ENCODE measurements around the gene TEKT1. TPM values are rescaled to one million over a fixed set of nuclear protein-coding genes. Genes with fewer than 3 reads are reported as not detected.

The TEKT1 gene
- total and polyA plus RNA-seq, 4 donors = 0.15 TPM; not detected in 3

- 53% methylated on average over 1 of the region's 1 CpG for WGBS
- H3K9ac ChIP-seq (ENCODE audit: low read depth in 1 of 2, low read length in 2 of 2) = no peak overlapping the region
- no peaks in the 10 kb centered on the region for H3K9me3 ChIP-seq (ENCODE audit: control insufficient read depth in 4 of 4, low read length in 3 of 4)
- no peaks in the 10 kb centered on the region for H3K4me1 ChIP-seq (ENCODE audit: control insufficient read depth in 4 of 4, insufficient read depth in 4 of 4, low read length in 3 of 4)
- H3K4me3 ChIP-seq (ENCODE audit: low read depth in 1 of 3, low read length in 3 of 3) = no peak overlapping the region
- no peak for DNase-seq (ENCODE audit: low spot score)
- H3K27me3 ChIP-seq (ENCODE audit: control insufficient read depth in 4 of 4, insufficient read depth in 4 of 4, low read length in 3 of 4) = no peaks in the 10 kb centered on the region
- no peak for TF ChIP-seq ATF3 (IDR thresholded peaks at IDR 0.05)
- no peak for TF ChIP-seq HNF4A (conservative IDR thresholded peaks at IDR 0.05)
- H3K27ac ChIP-seq (ENCODE audit: low read depth in 1 of 2, low read length in 2 of 2) = no peak overlapping the region
- H3K36me3 ChIP-seq (ENCODE audit: control insufficient read depth in 4 of 4, insufficient read depth in 3 of 4, low read depth in 1 of 4, low read length in 3 of 4) = no peaks in the 10 kb centered on the region
These were observed 39.3 kb upstream of the TEKT1 start for GRCh38 chr17:6870841-6871240.

GRCh38 chr17:6868582-6868981 is 37.1 kb upstream of the TEKT1 start:
- Histone ChIP-seq H3K4me3 (ENCODE audit: low read depth in 1 of 3, low read length in 3 of 3) (no peak overlapping the region), H3K4me1 (ENCODE audit: control insufficient read depth in 4 of 4, insufficient read depth in 4 of 4, low read length in 3 of 4) (no peaks in the 10 kb centered on the region), H3K36me3 (ENCODE audit: control insufficient read depth in 4 of 4, insufficient read depth in 3 of 4, low read depth in 1 of 4, low read length in 3 of 4) (no peaks in the 10 kb centered on the region), H3K9me3 (ENCODE audit: control insufficient read depth in 4 of 4, low read length in 3 of 4) (no peaks in the 10 kb centered on the region), H3K27me3 (ENCODE audit: control insufficient read depth in 4 of 4, insufficient read depth in 4 of 4, low read length in 3 of 4) (no peaks in the 10 kb centered on the region), H3K9ac (ENCODE audit: low read depth in 1 of 2, low read length in 2 of 2) (no peak overlapping the region), H3K27ac (ENCODE audit: low read depth in 1 of 2, low read length in 2 of 2) (no peak overlapping the region)
- 77% methylated on average over 2 of the region's 2 CpGs for WGBS
- no peak for TF ChIP-seq RXRA (IDR thresholded peaks at IDR 0.05)
- no peak for TF ChIP-seq MAX (IDR thresholded peaks at IDR 0.05)
- TF ChIP-seq TAF1 (conservative IDR thresholded peaks at IDR 0.05) = no peak
- TF ChIP-seq YY1 (IDR thresholded peaks at IDR 0.05) = no peak
- TF ChIP-seq ATF3 (IDR thresholded peaks at IDR 0.05) = no peak
- TF ChIP-seq HNF4A (conservative IDR thresholded peaks at IDR 0.05) = no peak
- TF ChIP-seq RAD21 (IDR thresholded peaks at IDR 0.05) = no peak
- no peak for TF ChIP-seq FOXA2 (IDR thresholded peaks at IDR 0.05)
- no peak for TF ChIP-seq HNF4G (IDR thresholded peaks at IDR 0.05)
- TF ChIP-seq GABPA (IDR thresholded peaks at IDR 0.05 in 1 of 2, conservative IDR thresholded peaks at IDR 0.05 in 1 of 2) = no peak
- TF ChIP-seq ZBTB33 (IDR thresholded peaks at IDR 0.05) = no peak
- no peak for TF ChIP-seq REST (IDR thresholded peaks at IDR 0.05)
- no peak for TF ChIP-seq JUND (IDR thresholded peaks at IDR 0.05)
- no peak for TF ChIP-seq EGR1 (IDR thresholded peaks at IDR 0.05; ENCODE audit: low read depth in 2 of 2)
- no peak for TF ChIP-seq CTCF (IDR thresholded peaks at IDR 0.05; ENCODE audit: low read depth, low read length, missing input control)
- no peak for TF ChIP-seq SP1 (IDR thresholded peaks at IDR 0.05)
- no peak for TF ChIP-seq FOXA1 (IDR thresholded peaks at IDR 0.05)
- TF ChIP-seq NR2F2 (IDR thresholded peaks at IDR 0.05) = no peak
- no peak for DNase-seq (ENCODE audit: low spot score)

Measured in liver (tissue), 9 donors.